Measurements from ENCODE around the gene HDDC3.

DNA sequence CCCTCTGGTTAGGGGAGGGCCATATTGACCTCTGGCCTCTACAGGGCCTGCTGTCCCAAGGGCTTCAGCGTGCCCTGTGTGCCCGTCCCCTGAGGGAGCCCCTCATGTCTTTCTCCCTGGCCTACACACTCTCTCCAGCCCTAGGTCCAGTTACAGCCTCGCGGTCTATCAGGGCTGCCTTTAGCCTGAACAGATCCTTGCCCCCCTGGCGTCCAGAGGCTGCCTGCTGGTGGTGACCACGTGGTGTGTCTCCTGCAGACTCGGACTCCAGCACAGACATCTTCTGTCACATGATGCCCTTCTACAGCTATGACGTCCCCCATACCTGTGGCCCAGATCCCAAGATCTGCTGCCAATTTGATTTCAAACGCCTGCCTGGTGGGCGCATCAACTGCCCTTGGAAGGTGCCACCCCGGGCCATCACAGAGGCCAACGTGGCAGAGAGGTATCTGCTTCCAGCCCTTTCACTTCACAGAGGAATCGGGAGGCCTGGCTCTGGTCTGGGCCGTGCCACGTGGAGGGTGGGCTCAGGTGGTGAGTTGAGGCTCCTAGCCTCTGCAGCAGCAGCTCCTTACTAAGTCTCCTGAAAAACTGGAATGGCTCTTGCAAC lies 25.2 kb downstream of the HDDC3 start:
- TF ChIP-seq, protein P1, sequence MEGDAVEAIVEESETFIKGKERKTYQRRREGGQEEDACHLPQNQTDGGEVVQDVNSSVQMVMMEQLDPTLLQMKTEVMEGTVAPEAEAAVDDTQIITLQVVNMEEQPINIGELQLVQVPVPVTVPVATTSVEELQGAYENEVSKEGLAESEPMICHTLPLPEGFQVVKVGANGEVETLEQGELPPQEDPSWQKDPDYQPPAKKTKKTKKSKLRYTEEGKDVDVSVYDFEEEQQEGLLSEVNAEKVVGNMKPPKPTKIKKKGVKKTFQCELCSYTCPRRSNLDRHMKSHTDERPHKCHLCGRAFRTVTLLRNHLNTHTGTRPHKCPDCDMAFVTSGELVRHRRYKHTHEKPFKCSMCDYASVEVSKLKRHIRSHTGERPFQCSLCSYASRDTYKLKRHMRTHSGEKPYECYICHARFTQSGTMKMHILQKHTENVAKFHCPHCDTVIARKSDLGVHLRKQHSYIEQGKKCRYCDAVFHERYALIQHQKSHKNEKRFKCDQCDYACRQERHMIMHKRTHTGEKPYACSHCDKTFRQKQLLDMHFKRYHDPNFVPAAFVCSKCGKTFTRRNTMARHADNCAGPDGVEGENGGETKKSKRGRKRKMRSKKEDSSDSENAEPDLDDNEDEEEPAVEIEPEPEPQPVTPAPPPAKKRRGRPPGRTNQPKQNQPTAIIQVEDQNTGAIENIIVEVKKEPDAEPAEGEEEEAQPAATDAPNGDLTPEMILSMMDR (conservative IDR thresholded peaks at IDR 0.05; ENCODE audit: low read length), result no peak
- no peak for TF ChIP-seq EZH2phosphoT487 (IDR thresholded peaks at IDR 0.05; ENCODE audit: borderline replicate concordance, low read depth, low read length)
